Measurements from ENCODE around the gene ARHGAP27.

- TF ChIP-seq CTCF (IDR thresholded peaks at IDR 0.05) (no peak), EZH2 (IDR thresholded peaks at IDR 0.05) (no peak)
Measured at GRCh38 chr17:45423304-45423974, 9.2 kb downstream of the ARHGAP27 start.
